ENCODE data around the gene HMGXB3. TPM values are rescaled to one million over a fixed set of nuclear protein-coding genes. Genes with fewer than 3 reads are reported as not detected.

The HMGXB3 gene
- total and polyA plus RNA-seq, 9 donors = 14.2 to 25.4 (median 18.0) TPM

GRCh38 chr5:150001660-150002486 lies 1.3 kb downstream of the HMGXB3 start:
- WGBS (ENCODE audit: insufficient coverage) = 5% methylated on average over 4 of the region's 8 CpGs
- peaks cover 17% of the 10 kb centered on the region for H3K4me1 ChIP-seq (ENCODE audit: control insufficient read depth, insufficient read depth, low read length)

GRCh38 chr5:150006318-150006717 lies 5.8 kb downstream of the HMGXB3 start:
- WGBS (ENCODE audit: insufficient coverage) = no CpG with 5 or more reads among the region's 4 CpGs
- H3K27me3 ChIP-seq (ENCODE audit: control insufficient read depth, insufficient read depth, low read length) = no peaks in the 10 kb centered on the region
- H3K4me1 ChIP-seq (ENCODE audit: control insufficient read depth, insufficient read depth, low read length) = peaks cover 8% of the 10 kb centered on the region
- DNase-seq = no peak
- H3K4me3 ChIP-seq (ENCODE audit: low read length) = no peak overlapping the region
- H3K9me3 ChIP-seq (replicated peaks; ENCODE audit: control insufficient read depth, low read depth, low read length) = no peaks in the 10 kb centered on the region
- H3K36me3 ChIP-seq (ENCODE audit: control insufficient read depth, insufficient read depth, low read length) = peaks cover 41% of the 10 kb centered on the region
- no peak overlapping the region for H3K27ac ChIP-seq (ENCODE audit: low read length)

More at GRCh38 chr5:150001660-150002486, 1.3 kb downstream of the HMGXB3 start:
- Histone ChIP-seq H3K27ac (ENCODE audit: low read length) (peak overlapping the region; percentile 32), H3K9me3 (replicated peaks; ENCODE audit: control insufficient read depth, low read depth, low read length) (no peaks in the 10 kb centered on the region), H3K4me3 (ENCODE audit: low read length) (peak overlapping the region; percentile 88), H3K36me3 (ENCODE audit: control insufficient read depth, insufficient read depth, low read length) (peaks cover 17% of the 10 kb centered on the region), H3K27me3 (ENCODE audit: control insufficient read depth, insufficient read depth, low read length) (no peaks in the 10 kb centered on the region)
- peak; percentile 65 for DNase-seq

- Histone ChIP-seq H3K9me3 (replicated peaks; ENCODE audit: control insufficient read depth, low read depth, low read length) (no peaks in the 10 kb centered on the region), H3K4me3 (ENCODE audit: low read length) (no peak overlapping the region), H3K4me1 (ENCODE audit: control insufficient read depth, insufficient read depth, low read length) (peaks cover 2% of the 10 kb centered on the region), H3K27me3 (ENCODE audit: control insufficient read depth, insufficient read depth, low read length) (no peaks in the 10 kb centered on the region), H3K36me3 (ENCODE audit: control insufficient read depth, insufficient read depth, low read length) (peaks cover 42% of the 10 kb centered on the region), H3K27ac (ENCODE audit: low read length) (no peak overlapping the region)
- no peak for DNase-seq
Measured at GRCh38 chr5:150007050-150007449, 6.5 kb downstream of the HMGXB3 start.

GRCh38 chr5:150009671-150010387 lies 9.3 kb downstream of the HMGXB3 start:
- WGBS (ENCODE audit: insufficient coverage) = 85% methylated on average over 6 of the region's 6 CpGs
- no peak overlapping the region for H3K27ac ChIP-seq (ENCODE audit: low read length)
- no peaks in the 10 kb centered on the region for H3K4me1 ChIP-seq (ENCODE audit: control insufficient read depth, insufficient read depth, low read length)
- no peaks in the 10 kb centered on the region for H3K27me3 ChIP-seq (ENCODE audit: control insufficient read depth, insufficient read depth, low read length)
- DNase-seq = no peak
- H3K36me3 ChIP-seq (ENCODE audit: control insufficient read depth, insufficient read depth, low read length) = peaks cover 52% of the 10 kb centered on the region
- peaks cover 4% of the 10 kb centered on the region for H3K9me3 ChIP-seq (replicated peaks; ENCODE audit: control insufficient read depth, low read depth, low read length)
- no peak overlapping the region for H3K4me3 ChIP-seq (ENCODE audit: low read length)

- Histone ChIP-seq H3K4me3 (ENCODE audit: low read length) (no peak overlapping the region), H3K27me3 (ENCODE audit: control insufficient read depth, insufficient read depth, low read length) (no peaks in the 10 kb centered on the region), H3K36me3 (ENCODE audit: control insufficient read depth, insufficient read depth, low read length) (peaks cover 60% of the 10 kb centered on the region), H3K9me3 (replicated peaks; ENCODE audit: control insufficient read depth, low read depth, low read length) (peaks cover 15% of the 10 kb centered on the region), H3K4me1 (ENCODE audit: control insufficient read depth, insufficient read depth, low read length) (no peaks in the 10 kb centered on the region), H3K27ac (ENCODE audit: low read length) (no peak overlapping the region)
- DNase-seq = no peak
- 94% methylated on average over 3 of the region's 4 CpGs for WGBS (ENCODE audit: insufficient coverage)
Measured at GRCh38 chr5:150013931-150014330, 13.4 kb downstream of the HMGXB3 start.

GRCh38 chr5:150014456-150014855 lies 13.9 kb downstream of the HMGXB3 start:
- peaks cover 62% of the 10 kb centered on the region for H3K36me3 ChIP-seq (ENCODE audit: control insufficient read depth, insufficient read depth, low read length)
- peaks cover 15% of the 10 kb centered on the region for H3K9me3 ChIP-seq (replicated peaks; ENCODE audit: control insufficient read depth, low read depth, low read length)
- H3K4me1 ChIP-seq (ENCODE audit: control insufficient read depth, insufficient read depth, low read length) = no peaks in the 10 kb centered on the region
- 100% methylated on average over 1 of the region's 3 CpGs for WGBS (ENCODE audit: insufficient coverage)
- H3K27me3 ChIP-seq (ENCODE audit: control insufficient read depth, insufficient read depth, low read length) = no peaks in the 10 kb centered on the region
- H3K27ac ChIP-seq (ENCODE audit: low read length) = no peak overlapping the region
- no peak overlapping the region for H3K4me3 ChIP-seq (ENCODE audit: low read length)
- DNase-seq = no peak

GRCh38 chr5:150015415-150015814 lies 14.9 kb downstream of the HMGXB3 start:
- no peaks in the 10 kb centered on the region for H3K27me3 ChIP-seq (ENCODE audit: control insufficient read depth, insufficient read depth, low read length)
- no CpG with 5 or more reads among the region's 3 CpGs for WGBS (ENCODE audit: insufficient coverage)
- no peak for DNase-seq
- peaks cover 15% of the 10 kb centered on the region for H3K9me3 ChIP-seq (replicated peaks; ENCODE audit: control insufficient read depth, low read depth, low read length)
- peaks cover 60% of the 10 kb centered on the region for H3K36me3 ChIP-seq (ENCODE audit: control insufficient read depth, insufficient read depth, low read length)
- no peak overlapping the region for H3K4me3 ChIP-seq (ENCODE audit: low read length)
- no peaks in the 10 kb centered on the region for H3K4me1 ChIP-seq (ENCODE audit: control insufficient read depth, insufficient read depth, low read length)
- no peak overlapping the region for H3K27ac ChIP-seq (ENCODE audit: low read length)

- Histone ChIP-seq H3K4me3 (ENCODE audit: low read length) (no peak overlapping the region), H3K4me1 (ENCODE audit: control insufficient read depth, insufficient read depth, low read length) (no peaks in the 10 kb centered on the region), H3K27ac (ENCODE audit: low read length) (no peak overlapping the region), H3K27me3 (ENCODE audit: control insufficient read depth, insufficient read depth, low read length) (no peaks in the 10 kb centered on the region), H3K9me3 (replicated peaks; ENCODE audit: control insufficient read depth, low read depth, low read length) (peaks cover 15% of the 10 kb centered on the region), H3K36me3 (ENCODE audit: control insufficient read depth, insufficient read depth, low read length) (peaks cover 55% of the 10 kb centered on the region)
- DNase-seq = no peak
Measured at GRCh38 chr5:150016537-150016936, 16.0 kb downstream of the HMGXB3 start.

GRCh38 chr5:150017226-150018005 lies 16.9 kb downstream of the HMGXB3 start:
- peaks cover 15% of the 10 kb centered on the region for H3K9me3 ChIP-seq (replicated peaks; ENCODE audit: control insufficient read depth, low read depth, low read length)
- no peak overlapping the region for H3K4me3 ChIP-seq (ENCODE audit: low read length)
- DNase-seq = no peak
- peaks cover 58% of the 10 kb centered on the region for H3K36me3 ChIP-seq (ENCODE audit: control insufficient read depth, insufficient read depth, low read length)
- no peak overlapping the region for H3K27ac ChIP-seq (ENCODE audit: low read length)
- H3K4me1 ChIP-seq (ENCODE audit: control insufficient read depth, insufficient read depth, low read length) = no peaks in the 10 kb centered on the region
- WGBS (ENCODE audit: insufficient coverage) = 60% methylated on average over 1 of the region's 6 CpGs
- no peaks in the 10 kb centered on the region for H3K27me3 ChIP-seq (ENCODE audit: control insufficient read depth, insufficient read depth, low read length)

- Histone ChIP-seq H3K27me3 (ENCODE audit: control insufficient read depth, insufficient read depth, low read length) (no peaks in the 10 kb centered on the region), H3K4me3 (ENCODE audit: low read length) (no peak overlapping the region), H3K36me3 (ENCODE audit: control insufficient read depth, insufficient read depth, low read length) (peaks cover 61% of the 10 kb centered on the region), H3K9me3 (replicated peaks; ENCODE audit: control insufficient read depth, low read depth, low read length) (peaks cover 8% of the 10 kb centered on the region), H3K27ac (ENCODE audit: low read length) (no peak overlapping the region), H3K4me1 (ENCODE audit: control insufficient read depth, insufficient read depth, low read length) (peaks cover 4% of the 10 kb centered on the region)
- DNase-seq = no peak
- no CpG with 5 or more reads among the region's 1 CpG for WGBS (ENCODE audit: insufficient coverage)
Measured at GRCh38 chr5:150020249-150020648, 19.7 kb downstream of the HMGXB3 start.
